CD4-positive, alpha-beta T cell treated with Interleukin-4 for 1 hour (primary cell): Measurements from ENCODE around the gene TMOD2.

Source experiments
- DNase-seq, 2 donors: peaks; one replicate each; pipeline ENCODE4 v3.0.0-alpha.2; 2020 to 2022

Gene TMOD2

GRCh38 chr15:51750792-51751696, at the start of gene TMOD2:
TMOD2 (plus strand) TSS chr15:51751597; CDS start chr15:51766442, 14,845 bp downstream.
- peak; percentile 38 to 53 for DNase-seq

- no peak for DNase-seq
These were observed 48.7 kb upstream of the TMOD2 start for GRCh38 chr15:51702710-51703109.

- DNase-seq, result no peak
These were observed 45.1 kb upstream of the TMOD2 start for GRCh38 chr15:51706291-51706690.

GRCh38 chr15:51706926-51707608, 44.3 kb upstream of the TMOD2 start:
- DNase-seq, result no peak

DNA sequence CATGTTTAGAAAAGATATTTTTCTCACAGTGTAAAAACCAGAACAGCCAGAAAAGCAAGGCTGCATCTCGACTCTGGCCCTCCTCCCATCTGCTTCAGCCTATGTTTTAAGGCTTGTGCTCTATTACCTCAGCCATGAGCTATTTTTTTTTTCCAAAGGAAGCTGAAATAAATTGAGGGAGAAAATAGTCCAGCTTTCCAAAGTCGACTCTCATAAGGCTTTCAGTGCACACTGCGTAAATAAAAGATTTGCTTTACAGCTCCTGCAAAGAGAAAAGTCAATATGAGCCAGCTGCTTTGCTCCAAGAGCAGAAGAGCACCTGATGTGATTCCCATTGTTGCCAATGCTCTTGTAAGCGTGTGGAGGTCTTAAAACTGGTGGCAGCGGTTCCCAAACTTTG, 43.4 kb upstream of the TMOD2 start:
- DNase-seq, result no peak

- no peak for DNase-seq
These were observed 42.4 kb upstream of the TMOD2 start for GRCh38 chr15:51709031-51709430.

DNA sequence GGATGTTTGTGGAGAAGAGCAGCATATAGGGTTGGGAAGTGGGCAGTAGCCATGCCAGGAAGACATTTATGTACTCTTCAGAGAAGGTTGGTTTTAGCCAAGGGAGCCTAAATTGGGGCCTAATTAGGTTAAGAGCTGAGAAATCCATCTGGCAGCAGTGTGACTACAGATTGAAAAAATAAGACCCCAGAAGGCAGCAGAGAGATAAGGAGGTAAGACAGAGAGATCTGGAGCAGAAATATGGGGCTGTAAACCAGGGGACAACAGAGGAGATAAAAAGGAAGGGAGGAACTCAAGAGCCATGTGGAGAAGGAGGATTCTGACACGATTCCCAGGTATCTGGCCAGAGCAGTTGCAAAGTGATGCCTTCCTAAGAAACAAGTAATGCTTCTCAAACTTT, 37.2 kb upstream of the TMOD2 start:
- no peak for DNase-seq

- no peak for DNase-seq
These were observed 36.5 kb upstream of the TMOD2 start for GRCh38 chr15:51714911-51715310.

GRCh38 chr15:51718219-51718618, 33.2 kb upstream of the TMOD2 start:
- DNase-seq, result no peak

DNA sequence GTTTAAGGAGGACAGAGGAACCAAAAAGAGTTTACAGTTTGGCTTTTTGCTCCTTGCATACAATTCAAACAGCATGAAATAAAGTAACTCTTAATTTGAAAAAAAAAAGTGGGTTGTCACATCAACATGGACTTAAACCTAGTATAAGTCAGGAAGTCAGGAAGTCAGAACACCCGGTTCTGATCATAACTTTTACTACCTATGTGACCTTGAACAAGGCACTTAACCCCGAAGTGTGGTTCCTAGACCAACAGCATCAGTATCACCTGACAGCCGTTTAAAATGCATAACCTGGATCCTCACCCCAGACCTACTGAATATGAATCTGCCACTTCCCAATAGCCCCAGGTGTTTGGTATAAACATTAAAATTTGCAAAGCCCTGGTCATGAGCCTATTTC, 32.7 kb upstream of the TMOD2 start:
- DNase-seq, result no peak

- no peak for DNase-seq
These were observed 31.0 kb upstream of the TMOD2 start for GRCh38 chr15:51720201-51720995.

DNA sequence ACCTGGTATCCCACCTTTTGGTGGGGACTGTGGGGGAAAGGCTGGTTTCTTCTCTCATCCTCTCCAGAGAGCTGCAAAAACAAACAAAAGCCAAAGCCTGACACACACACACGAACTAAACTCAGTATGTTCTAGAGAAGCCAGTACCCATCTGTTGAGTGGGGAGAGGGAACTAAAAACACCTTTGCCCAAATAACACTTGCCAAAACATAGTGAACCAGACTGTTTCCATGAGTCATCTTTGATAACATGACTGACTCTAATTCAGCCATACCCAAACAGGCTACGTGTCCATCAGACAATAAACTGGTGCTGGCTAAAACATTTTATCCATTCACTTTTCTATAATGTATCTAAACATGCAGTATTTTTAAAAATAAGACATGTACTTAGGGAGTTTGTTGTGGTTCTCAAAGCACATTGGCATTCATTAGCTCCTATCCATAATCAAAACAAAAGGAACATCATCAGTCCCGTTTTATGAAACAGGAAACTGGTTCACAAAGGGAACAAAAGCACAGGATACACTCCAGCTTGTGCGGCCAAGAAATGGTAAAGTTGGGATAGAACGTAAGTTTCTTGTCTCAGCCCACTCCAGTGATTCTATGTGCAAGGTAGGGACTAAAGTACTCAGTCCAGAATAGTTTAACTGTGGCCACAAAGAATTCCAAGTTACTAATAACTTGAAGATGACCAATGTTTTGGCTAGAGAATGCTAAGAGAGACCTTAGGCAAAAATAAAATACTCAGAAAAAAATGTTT, 30.0 kb upstream of the TMOD2 start:
- DNase-seq, result no peak

- no peak for DNase-seq
These were observed 27.2 kb upstream of the TMOD2 start for GRCh38 chr15:51724199-51724598.

DNA sequence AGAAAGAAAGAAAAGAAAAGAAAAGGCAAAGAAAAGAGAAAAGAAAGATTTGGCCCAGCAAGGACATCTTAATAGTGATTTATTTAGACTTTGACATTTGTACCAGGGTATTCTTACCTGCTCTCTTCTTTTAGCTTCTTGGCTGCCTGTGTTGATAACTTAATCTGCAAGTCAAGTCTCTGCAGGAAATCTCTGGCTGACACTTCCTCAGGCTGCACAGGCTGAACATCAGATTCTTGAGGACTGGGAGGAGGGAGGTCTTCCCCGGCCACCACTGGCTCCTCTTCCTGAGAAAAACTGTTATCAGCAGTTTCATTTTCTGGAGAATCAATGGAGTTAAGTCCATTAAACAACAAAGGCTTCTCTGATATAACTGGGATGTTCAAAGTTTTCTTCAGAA, 26.7 kb upstream of the TMOD2 start:
- DNase-seq, result peak in 1 of 2 donors; percentile 23

DNA sequence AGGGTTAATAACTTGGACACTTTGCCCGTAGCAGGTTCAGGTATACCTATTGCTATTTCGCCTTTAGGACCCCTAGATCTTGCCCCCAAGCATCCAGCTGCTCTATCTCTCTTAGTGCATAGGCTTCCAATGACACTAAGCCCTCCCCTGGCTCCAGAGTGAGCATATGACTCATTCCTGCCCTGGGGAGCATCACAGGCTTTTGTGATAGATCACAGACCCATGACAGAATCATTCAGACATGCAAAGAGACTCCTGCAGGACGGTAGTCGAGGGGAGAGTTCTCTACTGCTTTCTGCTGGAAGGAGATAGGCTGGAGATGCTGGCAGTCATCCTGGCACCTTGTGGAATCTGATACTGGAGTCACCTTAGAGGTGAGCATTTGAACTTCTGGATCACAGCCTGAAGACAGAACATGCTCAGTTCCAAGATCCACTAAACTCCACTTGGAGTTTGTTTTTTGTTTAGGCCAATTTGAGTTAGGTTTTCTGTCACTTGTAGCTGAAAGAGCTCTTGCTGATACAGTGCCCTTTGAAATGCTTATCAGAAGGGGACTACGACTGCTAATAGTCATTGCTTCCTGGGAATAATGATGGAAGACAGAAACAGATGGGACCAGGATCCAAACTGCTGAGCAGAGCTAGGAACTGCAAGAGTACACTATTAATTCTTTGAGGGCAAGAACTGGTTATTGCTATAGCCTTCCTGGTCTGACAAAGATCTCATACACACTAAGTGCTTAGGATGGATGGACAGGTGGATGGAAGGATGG, 24.9 kb upstream of the TMOD2 start:
- DNase-seq, result no peak

DNA sequence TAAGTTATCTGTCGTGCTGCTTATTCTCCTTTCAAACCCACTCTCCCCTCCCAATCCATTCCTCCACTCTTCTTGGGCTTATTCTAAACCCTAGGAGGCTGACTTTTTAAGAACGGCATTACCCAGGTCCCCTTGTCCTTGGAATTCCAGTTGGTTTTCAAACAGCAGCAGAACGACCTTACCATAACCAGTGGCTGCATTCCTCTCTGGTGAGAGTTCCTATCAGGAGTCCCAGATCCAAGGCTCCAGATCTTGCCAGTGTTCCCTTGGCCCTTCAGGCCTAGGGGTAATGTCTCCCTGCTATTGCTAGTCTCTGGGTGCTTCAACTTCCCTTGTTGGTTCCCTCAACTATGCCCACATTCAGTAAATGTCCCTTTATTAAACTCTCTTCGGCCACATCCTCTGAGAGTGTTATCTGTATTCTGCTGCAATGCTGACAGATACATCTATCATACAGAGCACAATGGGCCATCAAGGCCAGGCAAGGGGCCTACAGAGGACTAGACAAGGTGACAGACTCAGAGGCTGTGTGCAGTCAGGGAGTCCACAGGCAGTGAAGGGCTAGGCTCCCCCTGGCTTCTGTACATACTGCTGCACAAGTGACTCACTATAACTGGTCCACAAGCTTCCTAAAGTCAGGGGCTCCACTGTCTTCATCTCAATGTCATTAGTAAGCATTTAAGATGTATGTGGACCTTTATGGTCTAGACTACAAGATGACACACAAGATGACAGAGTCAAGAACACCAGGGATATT, 24.1 kb upstream of the TMOD2 start:
- no peak for DNase-seq

- peak; percentile 64 to 69 for DNase-seq
These were observed 19.7 kb upstream of the TMOD2 start for GRCh38 chr15:51731549-51732267.

GRCh38 chr15:51732646-51733045, 18.8 kb upstream of the TMOD2 start:
- DNase-seq, result no peak

DNA sequence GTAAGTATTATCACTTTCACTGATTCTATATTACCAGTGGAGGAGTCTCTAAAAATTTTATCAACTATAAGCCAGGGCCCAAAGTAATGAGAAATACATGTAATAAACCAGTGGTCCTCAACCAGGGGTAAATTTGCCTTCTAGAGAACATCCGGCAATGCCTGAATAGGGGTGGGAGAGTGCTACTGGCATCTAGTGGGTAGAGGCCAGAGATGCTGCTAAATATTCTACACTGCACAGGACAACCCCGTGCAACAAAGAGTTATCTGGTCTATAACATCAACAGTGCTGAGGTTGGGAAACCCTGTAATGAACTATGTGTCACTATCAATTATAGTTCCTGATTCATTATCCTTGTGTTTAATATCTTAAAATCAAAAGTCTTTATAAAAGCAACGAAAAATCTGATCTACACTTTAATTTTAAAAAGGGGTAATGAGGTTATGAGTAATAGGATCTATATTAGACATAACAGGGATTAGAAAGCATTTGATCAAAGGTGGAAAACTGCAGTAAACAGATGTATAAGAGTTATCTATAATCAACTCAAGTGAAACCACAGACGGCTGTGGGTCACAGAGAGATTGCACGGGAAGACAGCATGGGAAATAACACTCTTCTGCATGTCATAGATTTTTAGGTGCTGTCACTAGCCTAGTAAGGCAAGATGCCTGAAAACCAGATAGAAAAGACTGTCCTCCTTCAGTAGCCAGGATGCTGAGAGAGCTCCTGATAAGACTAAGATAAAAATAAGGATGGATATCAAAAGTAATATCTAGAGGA, 16.0 kb upstream of the TMOD2 start:
- DNase-seq, result peak; percentile 39 to 56
